ENCODE measurements around the gene SWAP70.

SWAP70 gene

GRCh38 chr11:9722023-9722422, 58.1 kb downstream of the SWAP70 start:
- no peaks in the 10 kb centered on the region for H3K36me3 ChIP-seq (ENCODE audit: insufficient read depth, low read length)
- peaks cover 2% of the 10 kb centered on the region for H3K4me1 ChIP-seq (ENCODE audit: insufficient read depth, low read length)
- no peak overlapping the region for H3K4me3 ChIP-seq (ENCODE audit: low read length)

GRCh38 chr11:9722893-9723292, 59.0 kb downstream of the SWAP70 start:
- H3K4me3 ChIP-seq (ENCODE audit: low read length): no peak overlapping the region
- no peak overlapping the region for H2AFZ ChIP-seq (ENCODE audit: low read depth, low read length)
- H3K36me3 ChIP-seq (ENCODE audit: insufficient read depth, low read length): no peaks in the 10 kb centered on the region
- H3K9me3 ChIP-seq (ENCODE audit: low read length): peaks cover 2% of the 10 kb centered on the region
- H3K27me3 ChIP-seq (ENCODE audit: insufficient read depth, low read length): no peaks in the 10 kb centered on the region
- H3K4me1 ChIP-seq (ENCODE audit: insufficient read depth, low read length): peaks cover 1% of the 10 kb centered on the region

More at GRCh38 chr11:9722023-9722422, 58.1 kb downstream of the SWAP70 start:
- Histone ChIP-seq H2AFZ (ENCODE audit: low read depth, low read length) (no peak overlapping the region), H3K9me3 (ENCODE audit: low read length) (peaks cover 2% of the 10 kb centered on the region), H3K27me3 (ENCODE audit: insufficient read depth, low read length) (no peaks in the 10 kb centered on the region)

- H3K4me3 ChIP-seq (ENCODE audit: low read length): no peak overlapping the region
- H3K4me1 ChIP-seq (ENCODE audit: insufficient read depth, low read length): no peaks in the 10 kb centered on the region
- no peaks in the 10 kb centered on the region for H3K36me3 ChIP-seq (ENCODE audit: insufficient read depth, low read length)
- no peak overlapping the region for H2AFZ ChIP-seq (ENCODE audit: low read depth, low read length)
- H3K27me3 ChIP-seq (ENCODE audit: insufficient read depth, low read length): no peaks in the 10 kb centered on the region
- no peaks in the 10 kb centered on the region for H3K9me3 ChIP-seq (ENCODE audit: low read length)
These were observed 62.6 kb downstream of the SWAP70 start for GRCh38 chr11:9726321-9727022.

- Histone ChIP-seq H2AFZ (ENCODE audit: low read depth, low read length) (no peak overlapping the region), H3K27me3 (ENCODE audit: insufficient read depth, low read length) (no peaks in the 10 kb centered on the region), H3K9me3 (ENCODE audit: low read length) (no peaks in the 10 kb centered on the region), H3K36me3 (ENCODE audit: insufficient read depth, low read length) (peaks cover 7% of the 10 kb centered on the region), H3K4me3 (ENCODE audit: low read length) (no peak overlapping the region), H3K4me1 (ENCODE audit: insufficient read depth, low read length) (peaks cover 2% of the 10 kb centered on the region)
These were observed 64.2 kb downstream of the SWAP70 start for GRCh38 chr11:9728058-9728457.

GRCh38 chr11:9731256-9731655, 67.4 kb downstream of the SWAP70 start:
- H3K36me3 ChIP-seq (ENCODE audit: insufficient read depth, low read length): peaks cover 9% of the 10 kb centered on the region
- no peak overlapping the region for H2AFZ ChIP-seq (ENCODE audit: low read depth, low read length)
- H3K4me3 ChIP-seq (ENCODE audit: low read length): no peak overlapping the region
- peaks cover 2% of the 10 kb centered on the region for H3K4me1 ChIP-seq (ENCODE audit: insufficient read depth, low read length)
- peaks cover 2% of the 10 kb centered on the region for H3K9me3 ChIP-seq (ENCODE audit: low read length)
- no peaks in the 10 kb centered on the region for H3K27me3 ChIP-seq (ENCODE audit: insufficient read depth, low read length)

GRCh38 chr11:9732453-9732852, 68.6 kb downstream of the SWAP70 start:
- peaks cover 2% of the 10 kb centered on the region for H3K4me1 ChIP-seq (ENCODE audit: insufficient read depth, low read length)
- no peaks in the 10 kb centered on the region for H3K27me3 ChIP-seq (ENCODE audit: insufficient read depth, low read length)
- no peak overlapping the region for H3K4me3 ChIP-seq (ENCODE audit: low read length)
- peaks cover 6% of the 10 kb centered on the region for H3K9me3 ChIP-seq (ENCODE audit: low read length)
- H2AFZ ChIP-seq (ENCODE audit: low read depth, low read length): no peak overlapping the region
- H3K36me3 ChIP-seq (ENCODE audit: insufficient read depth, low read length): peaks cover 9% of the 10 kb centered on the region

- H3K4me3 ChIP-seq (ENCODE audit: low read length): no peak overlapping the region
- peaks cover 9% of the 10 kb centered on the region for H3K36me3 ChIP-seq (ENCODE audit: insufficient read depth, low read length)
These were observed 69.3 kb downstream of the SWAP70 start for GRCh38 chr11:9733212-9733611.

GRCh38 chr11:9735236-9735635, 71.4 kb downstream of the SWAP70 start:
- H3K9me3 ChIP-seq (ENCODE audit: low read length): peaks cover 6% of the 10 kb centered on the region
- peaks cover 14% of the 10 kb centered on the region for H3K36me3 ChIP-seq (ENCODE audit: insufficient read depth, low read length)
- no peak overlapping the region for H3K4me3 ChIP-seq (ENCODE audit: low read length)
- peaks cover 2% of the 10 kb centered on the region for H3K4me1 ChIP-seq (ENCODE audit: insufficient read depth, low read length)
- no peaks in the 10 kb centered on the region for H3K27me3 ChIP-seq (ENCODE audit: insufficient read depth, low read length)
- H2AFZ ChIP-seq (ENCODE audit: low read depth, low read length): no peak overlapping the region

More at GRCh38 chr11:9733212-9733611, 69.3 kb downstream of the SWAP70 start:
- Histone ChIP-seq H3K9me3 (ENCODE audit: low read length) (peaks cover 6% of the 10 kb centered on the region), H3K27me3 (ENCODE audit: insufficient read depth, low read length) (no peaks in the 10 kb centered on the region), H2AFZ (ENCODE audit: low read depth, low read length) (no peak overlapping the region), H3K4me1 (ENCODE audit: insufficient read depth, low read length) (peaks cover 2% of the 10 kb centered on the region)

- Histone ChIP-seq H2AFZ (ENCODE audit: low read depth, low read length) (no peak overlapping the region), H3K4me1 (ENCODE audit: insufficient read depth, low read length) (peaks cover 2% of the 10 kb centered on the region), H3K4me3 (ENCODE audit: low read length) (no peak overlapping the region), H3K27me3 (ENCODE audit: insufficient read depth, low read length) (no peaks in the 10 kb centered on the region), H3K9me3 (ENCODE audit: low read length) (peaks cover 6% of the 10 kb centered on the region), H3K36me3 (ENCODE audit: insufficient read depth, low read length) (peaks cover 17% of the 10 kb centered on the region)
These were observed 72.0 kb downstream of the SWAP70 start for GRCh38 chr11:9735919-9736318.

GRCh38 chr11:9736365-9736764, 72.5 kb downstream of the SWAP70 start:
- Histone ChIP-seq H3K4me1 (ENCODE audit: insufficient read depth, low read length) (peaks cover 2% of the 10 kb centered on the region), H3K27me3 (ENCODE audit: insufficient read depth, low read length) (no peaks in the 10 kb centered on the region), H2AFZ (ENCODE audit: low read depth, low read length) (no peak overlapping the region), H3K4me3 (ENCODE audit: low read length) (no peak overlapping the region), H3K36me3 (ENCODE audit: insufficient read depth, low read length) (peaks cover 17% of the 10 kb centered on the region), H3K9me3 (ENCODE audit: low read length) (peaks cover 6% of the 10 kb centered on the region)

- Histone ChIP-seq H3K27me3 (ENCODE audit: insufficient read depth, low read length) (no peaks in the 10 kb centered on the region), H3K36me3 (ENCODE audit: insufficient read depth, low read length) (peaks cover 10% of the 10 kb centered on the region), H3K4me3 (ENCODE audit: low read length) (no peak overlapping the region), H3K4me1 (ENCODE audit: insufficient read depth, low read length) (no peaks in the 10 kb centered on the region), H2AFZ (ENCODE audit: low read depth, low read length) (no peak overlapping the region), H3K9me3 (ENCODE audit: low read length) (peaks cover 6% of the 10 kb centered on the region)
These were observed 74.2 kb downstream of the SWAP70 start for GRCh38 chr11:9738116-9738515.

- peaks cover 8% of the 10 kb centered on the region for H3K36me3 ChIP-seq (ENCODE audit: insufficient read depth, low read length)
These were observed 74.8 kb downstream of the SWAP70 start for GRCh38 chr11:9738707-9739106.

GRCh38 chr11:9739123-9739900, 75.4 kb downstream of the SWAP70 start:
- Histone ChIP-seq H3K36me3 (ENCODE audit: insufficient read depth, low read length) (peaks cover 8% of the 10 kb centered on the region), H3K4me3 (ENCODE audit: low read length) (no peak overlapping the region), H2AFZ (ENCODE audit: low read depth, low read length) (no peak overlapping the region), H3K4me1 (ENCODE audit: insufficient read depth, low read length) (no peaks in the 10 kb centered on the region), H3K9me3 (ENCODE audit: low read length) (peaks cover 6% of the 10 kb centered on the region), H3K27me3 (ENCODE audit: insufficient read depth, low read length) (no peaks in the 10 kb centered on the region)

More at GRCh38 chr11:9738707-9739106, 74.8 kb downstream of the SWAP70 start:
- Histone ChIP-seq H3K4me3 (ENCODE audit: low read length) (no peak overlapping the region), H3K4me1 (ENCODE audit: insufficient read depth, low read length) (no peaks in the 10 kb centered on the region), H3K27me3 (ENCODE audit: insufficient read depth, low read length) (no peaks in the 10 kb centered on the region), H2AFZ (ENCODE audit: low read depth, low read length) (no peak overlapping the region), H3K9me3 (ENCODE audit: low read length) (peaks cover 6% of the 10 kb centered on the region)

All from neuron (in vitro differentiated cells).